ENCODE results near the gene TOP1. TPM values are rescaled to one million over a fixed set of nuclear protein-coding genes. Genes with fewer than 3 reads are reported as not detected.
A peak's percentile ranks its signal among the peaks of the same experiment; 100 is the strongest.

Gene TOP1
- total and polyA plus RNA-seq, 4 donors: 39.7 to 62.7 (median 51.7) TPM

GRCh38 chr20:41147767-41148191 is 119.2 kb downstream of the TOP1 start:
- 59 to 69% methylated on average over 8 of the region's 8 CpGs for WGBS, 2 donors
- Histone ChIP-seq H3K4me3 (no peak overlapping the region), H3K4me1 (ENCODE audit: control insufficient read depth in 5 of 5, insufficient read depth in 5 of 5, low read length in 5 of 5) (peaks cover 15 to 67% (median 41%) of the 10 kb centered on the region in 5 donors), H3K36me3 (ENCODE audit: control insufficient read depth in 4 of 4, insufficient read depth in 4 of 4, low read length in 4 of 4) (peaks cover 0 to 8% (median 1%) of the 10 kb centered on the region in 4 donors), H3K9me3 (ENCODE audit: control insufficient read depth in 4 of 4, insufficient read depth in 3 of 4, low read length in 3 of 4) (no peaks in the 10 kb centered on the region), H3K27me3 (ENCODE audit: control insufficient read depth in 3 of 3, insufficient read depth in 3 of 3, low read length in 2 of 3) (no peaks in the 10 kb centered on the region), H3K27ac (ENCODE audit: low read depth in 1 of 2, low read length in 1 of 2) (peak overlapping the region; percentile 47 to 76), H3K9ac (ENCODE audit: insufficient read depth in 1 of 2, low read length in 2 of 2) (no peak overlapping the region)
- no peak for ATAC-seq (ENCODE audit: insufficient read depth, low FRiP score)
- DNase-seq: peak in 1 of 3 donors; percentile 61
- no peak for TF ChIP-seq CTCF (IDR thresholded peaks at IDR 0.05; ENCODE audit: control extremely low read depth, extremely low read depth)

- no peak for TF ChIP-seq CTCF (IDR thresholded peaks at IDR 0.05; ENCODE audit: control extremely low read depth, extremely low read depth)
Measured at GRCh38 chr20:41148942-41149341, 120.3 kb downstream of the TOP1 start.

GRCh38 chr20:41150664-41151063 is 122.0 kb downstream of the TOP1 start:
- DNase-seq (peak in 2 of 3 donors; percentile 28 to 59), ATAC-seq (ENCODE audit: insufficient read depth, low FRiP score) (no peak)
- Histone ChIP-seq H3K4me1 (ENCODE audit: control insufficient read depth in 5 of 5, insufficient read depth in 5 of 5, low read length in 5 of 5) (peaks cover 8 to 64% (median 29%) of the 10 kb centered on the region in 5 donors), H3K9me3 (ENCODE audit: control insufficient read depth in 4 of 4, insufficient read depth in 3 of 4, low read length in 3 of 4) (no peaks in the 10 kb centered on the region), H3K27me3 (ENCODE audit: control insufficient read depth in 3 of 3, insufficient read depth in 3 of 3, low read length in 2 of 3) (no peaks in the 10 kb centered on the region), H3K9ac (ENCODE audit: insufficient read depth in 1 of 2, low read length in 2 of 2) (no peak overlapping the region), H3K36me3 (ENCODE audit: control insufficient read depth in 4 of 4, insufficient read depth in 4 of 4, low read length in 4 of 4) (peaks cover 0 to 8% (median 0%) of the 10 kb centered on the region in 4 donors), H3K4me3 (no peak overlapping the region), H3K27ac (ENCODE audit: low read depth in 1 of 2, low read length in 1 of 2) (peak overlapping the region; percentile 43 to 58)
- TF ChIP-seq CTCF (IDR thresholded peaks at IDR 0.05; ENCODE audit: control extremely low read depth, extremely low read depth): no peak
- 30 to 40% methylated on average over 3 of the region's 3 CpGs for WGBS, 2 donors

More at GRCh38 chr20:41148942-41149341, 120.3 kb downstream of the TOP1 start:
- no peak for DNase-seq
- H3K4me3 ChIP-seq: no peak overlapping the region
- no peak overlapping the region for H3K9ac ChIP-seq (ENCODE audit: insufficient read depth in 1 of 2, low read length in 2 of 2)
- no peak for ATAC-seq (ENCODE audit: insufficient read depth, low FRiP score)
- H3K36me3 ChIP-seq (ENCODE audit: control insufficient read depth in 4 of 4, insufficient read depth in 4 of 4, low read length in 4 of 4): peaks cover 0 to 8% (median 1%) of the 10 kb centered on the region in 4 donors
- H3K9me3 ChIP-seq (ENCODE audit: control insufficient read depth in 4 of 4, insufficient read depth in 3 of 4, low read length in 3 of 4): no peaks in the 10 kb centered on the region
- H3K27me3 ChIP-seq (ENCODE audit: control insufficient read depth in 3 of 3, insufficient read depth in 3 of 3, low read length in 2 of 3): no peaks in the 10 kb centered on the region
- H3K4me1 ChIP-seq (ENCODE audit: control insufficient read depth in 5 of 5, insufficient read depth in 5 of 5, low read length in 5 of 5): peaks cover 15 to 61% (median 37%) of the 10 kb centered on the region in 5 donors
- WGBS, 2 donors: 79 to 83% methylated on average over 5 of the region's 5 CpGs
- peak overlapping the region in 1 of 2 donors; percentile 39 for H3K27ac ChIP-seq (ENCODE audit: low read depth in 1 of 2, low read length in 1 of 2)

Measured in lung (tissue), 12 donors.